HepG2 (cell line): ENCODE data around the gene MRPS14. TPM values are rescaled to one million over a fixed set of nuclear protein-coding genes. Genes with fewer than 3 reads are reported as not detected.

ENCODE experiments used
- CBFB ChIP-seq: sonication (generic); formaldehyde crosslinking; IDR thresholded peaks from 2 replicates; pipeline ENCODE4 v1.4.0; 2020; ENCODE audit warnings: missing genetic modification reagents
- GATAD1 ChIP-seq: IDR thresholded peaks from 2 replicates; pipeline ENCODE4 v1.6.1; 2016; ENCODE audit warnings: missing genetic modification reagents, missing compliant biosample characterization
- GATAD2A ChIP-seq: IDR thresholded peaks from 2 replicates; pipeline ENCODE4 v1.6.1; 2016
- NFYC ChIP-seq: IDR thresholded peaks from 2 replicates; pipeline ENCODE4 v1.6.1; 2016; ENCODE audit warnings: missing genetic modification reagents, missing compliant biosample characterization
- POGZ ChIP-seq: sonication (generic); formaldehyde crosslinking; IDR thresholded peaks from 2 replicates; pipeline ENCODE4 v1.4.0; 2020; ENCODE audit warnings: mild to moderate bottlenecking, missing genetic modification reagents
- PRMT3 ChIP-seq: sonication (generic); formaldehyde crosslinking; IDR thresholded peaks from 2 replicates; pipeline ENCODE4 v1.8.1; 2022; ENCODE audit warnings: low read depth, mild to moderate bottlenecking, moderate library complexity, missing genetic modification reagents, borderline replicate concordance
- RXRA ChIP-seq: sonication (generic); formaldehyde crosslinking; IDR thresholded peaks from 2 replicates; pipeline ENCODE4 v1.5.1; 2020; ENCODE audit warnings: missing genetic modification reagents
- SMAD1 ChIP-seq: sonication (generic); formaldehyde crosslinking; IDR thresholded peaks from 2 replicates; pipeline ENCODE4 v1.4.0; 2020; ENCODE audit warnings: missing genetic modification reagents, low read depth, mild to moderate bottlenecking, borderline replicate concordance
- TARDBP ChIP-seq: sonication (generic); formaldehyde crosslinking; IDR thresholded peaks from 2 replicates; pipeline ENCODE4 v1.8.0; 2022; ENCODE audit warnings: mild to moderate bottlenecking, missing genetic modification reagents
- ZBTB20 ChIP-seq: sonication (generic); formaldehyde crosslinking; IDR thresholded peaks from 2 replicates; pipeline ENCODE4 v1.8.1; 2023; ENCODE audit warnings: missing genetic modification reagents, low read depth, mild to moderate bottlenecking, borderline replicate concordance
- ZFP1 ChIP-seq: IDR thresholded peaks from 2 replicates; pipeline ENCODE4 v1.6.1; 2016
- ZFP82 ChIP-seq: sonication (generic); formaldehyde crosslinking; IDR thresholded peaks from 2 replicates; pipeline ENCODE4 v1.5.1; 2020; ENCODE audit warnings: mild to moderate bottlenecking, missing genetic modification reagents, borderline replicate concordance
- ZKSCAN5 ChIP-seq: sonication (generic); formaldehyde crosslinking; IDR thresholded peaks from 2 replicates; pipeline ENCODE4 v1.5.1; 2020; ENCODE audit warnings: mild to moderate bottlenecking, missing genetic modification reagents
- ZNF3 ChIP-seq: IDR thresholded peaks from 2 replicates; pipeline ENCODE4 v1.7.0; 2017; ENCODE audit warnings: inconsistent platforms
- ZNF333 ChIP-seq: sonication (generic); formaldehyde crosslinking; IDR thresholded peaks from 2 replicates; pipeline ENCODE4 v1.4.0; 2020; ENCODE audit warnings: mild to moderate bottlenecking, missing genetic modification reagents, borderline replicate concordance
- ZNF460 ChIP-seq: sonication (generic); formaldehyde crosslinking; IDR thresholded peaks from 2 replicates; pipeline ENCODE4 v1.5.1; 2020; ENCODE audit warnings: missing genetic modification reagents, mild to moderate bottlenecking, borderline replicate concordance
- ZNF552 ChIP-seq: sonication (generic); formaldehyde crosslinking; IDR thresholded peaks from 2 replicates; pipeline ENCODE4 v1.9.0; 2022; ENCODE audit warnings: missing genetic modification reagents, mild to moderate bottlenecking, borderline replicate concordance
- ZNF614 ChIP-seq: IDR thresholded peaks from 2 replicates; pipeline ENCODE4 v1.6.1; 2018; ENCODE audit warnings: missing biosample characterization, missing genetic modification reagents, inconsistent platforms, borderline replicate concordance
- ZNF772 ChIP-seq: sonication (generic); formaldehyde crosslinking; IDR thresholded peaks from 2 replicates; pipeline ENCODE4 v1.5.0; 2020; ENCODE audit warnings: mild to moderate bottlenecking, missing genetic modification reagents
- polyA plus RNA-seq, 8 experiments: library from polyadenylated mRNA; depleted of rRNA in 3 of 8; stranded (reverse) in 7 of 8; unstranded in 1 of 8; fragments of >200 nt; fragmentation: Illumina TruSeq in 4 of 8; extraction: Trizol in 4 of 8; gene quantifications; 2 replicates each; pipeline versions ENCODE4 v1.2.1 to v1.2.3, GENCODE V29; 2011 to 2016; ENCODE audit warnings: low read depth in 4 of 8, missing spikeins in 1 of 8, mixed read lengths in 1 of 8; ENCODE audit not compliant: insufficient read depth in 1 of 8
- total RNA-seq, 5 experiments: library from RNA; depleted of rRNA; stranded (reverse); fragments of >200 nt; fragmentation: Illumina TruSeq; extraction: Trizol; gene quantifications; 2 replicates each; pipeline ENCODE4 v1.2.3, GENCODE V29; 2016; ENCODE audit warnings: low read depth in 1 of 5
- TF ChIP-seq, protein P1 (sequence below): sonication (generic); formaldehyde crosslinking; IDR thresholded peaks from 2 replicates; pipeline ENCODE4 v1.4.0; 2020; ENCODE audit warnings: missing genetic modification reagents
- TF ChIP-seq, protein P2 (sequence below): sonication (generic); formaldehyde crosslinking; IDR thresholded peaks from 2 replicates; pipeline ENCODE4 v1.5.0; 2020; ENCODE audit warnings: missing genetic modification reagents
- TF ChIP-seq, protein P3 (sequence below): IDR thresholded peaks from 2 replicates; pipeline ENCODE4 v1.6.1; 2016; ENCODE audit warnings: missing genetic modification reagents, missing compliant biosample characterization
- TF ChIP-seq, protein P4 (sequence below): sonication (generic); formaldehyde crosslinking; IDR thresholded peaks from 2 replicates; pipeline ENCODE4 v1.4.0; 2020; ENCODE audit warnings: mild to moderate bottlenecking, missing genetic modification reagents

Gene MRPS14
- total and polyA plus RNA-seq, 2 of the 13 experiments (the other 11 are each of a cell fraction or from before 2014, with no cell fraction given), result 36.6 to 43.2 TPM

DNA sequence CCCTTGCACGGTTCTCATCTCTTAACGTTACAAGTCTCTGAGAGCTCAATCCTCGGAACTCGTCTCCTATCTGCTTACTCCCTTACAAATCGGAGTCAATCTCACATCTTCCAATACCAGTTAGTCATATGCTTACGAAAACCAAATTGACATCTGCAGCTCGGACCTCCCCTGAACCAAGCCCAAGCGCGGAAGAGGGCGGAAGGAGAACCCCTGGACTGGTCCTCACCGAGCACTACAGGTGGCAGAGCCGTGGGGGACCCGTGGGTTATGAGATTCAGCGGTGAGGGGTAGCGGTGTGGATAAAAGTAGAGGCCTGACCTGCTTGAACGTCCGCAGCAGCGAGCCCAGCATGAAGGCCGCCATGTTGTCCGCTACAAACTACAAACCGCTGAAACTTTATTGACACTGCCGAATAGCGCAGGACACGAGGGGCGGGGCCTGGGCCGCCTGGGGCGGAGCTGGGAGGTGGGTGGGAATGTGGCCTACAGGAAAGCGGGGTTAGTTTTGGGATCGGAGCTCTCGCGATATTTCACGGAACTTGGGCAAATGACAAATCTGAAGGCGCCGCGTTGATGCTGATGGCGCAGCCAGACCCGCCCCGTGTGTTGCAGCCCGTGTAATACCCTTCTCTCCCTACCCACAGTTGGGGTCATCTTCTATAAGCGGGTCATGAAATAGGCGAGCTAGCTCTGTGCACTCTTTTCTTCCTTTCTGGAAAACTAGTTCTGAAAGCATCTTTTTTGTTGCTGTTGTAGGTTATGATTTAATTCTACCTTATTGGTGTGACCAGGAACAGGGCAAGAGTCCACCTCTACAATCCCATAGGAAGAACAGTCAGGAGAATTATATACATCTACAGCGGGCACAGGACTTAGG is at the start of gene MRPS14 (continued):
- peak; percentile 61; the same call in 1 of the 2 replicates for TF ChIP-seq SMAD1 (CRISPR knock-in tag)
- peak; percentile 93 for TF ChIP-seq CBFB (CRISPR knock-in tag)
- peak; percentile 74; the same call in 1 of the 2 replicates for TF ChIP-seq ZFP1 (CRISPR knock-in tag)
- TF ChIP-seq ZNF772, result peak; percentile 65; the same call in 1 of the 2 replicates
- no peak for TF ChIP-seq ZNF552 (CRISPR knock-in tag)
- TF ChIP-seq ZKSCAN5, result no peak
- TF ChIP-seq ZNF614 (CRISPR knock-in tag), result peak; percentile 72
- TF ChIP-seq ZNF3 (CRISPR knock-in tag), result no peak
- no peak for TF ChIP-seq PRMT3 (CRISPR knock-in tag)
- TF ChIP-seq NFYC (CRISPR knock-in tag), result no peak; the same call in 1 of the 2 replicates
- TF ChIP-seq ZFP82 (CRISPR knock-in tag), result no peak
- no peak for TF ChIP-seq ZBTB20 (CRISPR knock-in tag)
- TF ChIP-seq, protein P1, sequence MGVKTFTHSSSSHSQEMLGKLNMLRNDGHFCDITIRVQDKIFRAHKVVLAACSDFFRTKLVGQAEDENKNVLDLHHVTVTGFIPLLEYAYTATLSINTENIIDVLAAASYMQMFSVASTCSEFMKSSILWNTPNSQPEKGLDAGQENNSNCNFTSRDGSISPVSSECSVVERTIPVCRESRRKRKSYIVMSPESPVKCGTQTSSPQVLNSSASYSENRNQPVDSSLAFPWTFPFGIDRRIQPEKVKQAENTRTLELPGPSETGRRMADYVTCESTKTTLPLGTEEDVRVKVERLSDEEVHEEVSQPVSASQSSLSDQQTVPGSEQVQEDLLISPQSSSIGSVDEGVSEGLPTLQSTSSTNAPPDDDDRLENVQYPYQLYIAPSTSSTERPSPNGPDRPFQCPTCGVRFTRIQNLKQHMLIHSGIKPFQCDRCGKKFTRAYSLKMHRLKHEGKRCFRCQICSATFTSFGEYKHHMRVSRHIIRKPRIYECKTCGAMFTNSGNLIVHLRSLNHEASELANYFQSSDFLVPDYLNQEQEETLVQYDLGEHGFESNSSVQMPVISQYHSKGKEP, result no peak
- TF ChIP-seq GATAD2A, result peak; percentile 61
- peak; percentile 92 for TF ChIP-seq POGZ (CRISPR knock-in tag)
- peak; percentile 95 for TF ChIP-seq GATAD1
- TF ChIP-seq ZNF460 (CRISPR knock-in tag), result no peak
- TF ChIP-seq, protein P2, sequence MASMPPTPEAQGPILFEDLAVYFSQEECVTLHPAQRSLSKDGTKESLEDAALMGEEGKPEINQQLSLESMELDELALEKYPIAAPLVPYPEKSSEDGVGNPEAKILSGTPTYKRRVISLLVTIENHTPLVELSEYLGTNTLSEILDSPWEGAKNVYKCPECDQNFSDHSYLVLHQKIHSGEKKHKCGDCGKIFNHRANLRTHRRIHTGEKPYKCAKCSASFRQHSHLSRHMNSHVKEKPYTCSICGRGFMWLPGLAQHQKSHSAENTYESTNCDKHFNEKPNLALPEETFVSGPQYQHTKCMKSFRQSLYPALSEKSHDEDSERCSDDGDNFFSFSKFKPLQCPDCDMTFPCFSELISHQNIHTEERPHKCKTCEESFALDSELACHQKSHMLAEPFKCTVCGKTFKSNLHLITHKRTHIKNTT, result no peak
- TF ChIP-seq, protein P3, sequence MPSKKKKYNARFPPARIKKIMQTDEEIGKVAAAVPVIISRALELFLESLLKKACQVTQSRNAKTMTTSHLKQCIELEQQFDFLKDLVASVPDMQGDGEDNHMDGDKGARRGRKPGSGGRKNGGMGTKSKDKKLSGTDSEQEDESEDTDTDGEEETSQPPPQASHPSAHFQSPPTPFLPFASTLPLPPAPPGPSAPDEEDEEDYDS, result peak; percentile 76; the same call in 1 of the 2 replicates
- peak; percentile 68; the same call in 1 of the 2 replicates for TF ChIP-seq RXRA (CRISPR knock-in tag)
- TF ChIP-seq, protein P4, sequence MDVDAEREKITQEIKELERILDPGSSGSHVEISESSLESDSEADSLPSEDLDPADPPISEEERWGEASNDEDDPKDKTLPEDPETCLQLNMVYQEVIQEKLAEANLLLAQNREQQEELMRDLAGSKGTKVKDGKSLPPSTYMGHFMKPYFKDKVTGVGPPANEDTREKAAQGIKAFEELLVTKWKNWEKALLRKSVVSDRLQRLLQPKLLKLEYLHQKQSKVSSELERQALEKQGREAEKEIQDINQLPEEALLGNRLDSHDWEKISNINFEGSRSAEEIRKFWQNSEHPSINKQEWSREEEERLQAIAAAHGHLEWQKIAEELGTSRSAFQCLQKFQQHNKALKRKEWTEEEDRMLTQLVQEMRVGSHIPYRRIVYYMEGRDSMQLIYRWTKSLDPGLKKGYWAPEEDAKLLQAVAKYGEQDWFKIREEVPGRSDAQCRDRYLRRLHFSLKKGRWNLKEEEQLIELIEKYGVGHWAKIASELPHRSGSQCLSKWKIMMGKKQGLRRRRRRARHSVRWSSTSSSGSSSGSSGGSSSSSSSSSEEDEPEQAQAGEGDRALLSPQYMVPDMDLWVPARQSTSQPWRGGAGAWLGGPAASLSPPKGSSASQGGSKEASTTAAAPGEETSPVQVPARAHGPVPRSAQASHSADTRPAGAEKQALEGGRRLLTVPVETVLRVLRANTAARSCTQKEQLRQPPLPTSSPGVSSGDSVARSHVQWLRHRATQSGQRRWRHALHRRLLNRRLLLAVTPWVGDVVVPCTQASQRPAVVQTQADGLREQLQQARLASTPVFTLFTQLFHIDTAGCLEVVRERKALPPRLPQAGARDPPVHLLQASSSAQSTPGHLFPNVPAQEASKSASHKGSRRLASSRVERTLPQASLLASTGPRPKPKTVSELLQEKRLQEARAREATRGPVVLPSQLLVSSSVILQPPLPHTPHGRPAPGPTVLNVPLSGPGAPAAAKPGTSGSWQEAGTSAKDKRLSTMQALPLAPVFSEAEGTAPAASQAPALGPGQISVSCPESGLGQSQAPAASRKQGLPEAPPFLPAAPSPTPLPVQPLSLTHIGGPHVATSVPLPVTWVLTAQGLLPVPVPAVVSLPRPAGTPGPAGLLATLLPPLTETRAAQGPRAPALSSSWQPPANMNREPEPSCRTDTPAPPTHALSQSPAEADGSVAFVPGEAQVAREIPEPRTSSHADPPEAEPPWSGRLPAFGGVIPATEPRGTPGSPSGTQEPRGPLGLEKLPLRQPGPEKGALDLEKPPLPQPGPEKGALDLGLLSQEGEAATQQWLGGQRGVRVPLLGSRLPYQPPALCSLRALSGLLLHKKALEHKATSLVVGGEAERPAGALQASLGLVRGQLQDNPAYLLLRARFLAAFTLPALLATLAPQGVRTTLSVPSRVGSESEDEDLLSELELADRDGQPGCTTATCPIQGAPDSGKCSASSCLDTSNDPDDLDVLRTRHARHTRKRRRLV (CRISPR knock-in tag), result no peak
- TF ChIP-seq TARDBP (CRISPR knock-in tag), result peak; percentile 89
- TF ChIP-seq ZNF333 (CRISPR knock-in tag), result no peak
